Activated naive CD4-positive, alpha-beta T cell treated with anti-CD3 and anti-CD28 coated beads for 36 hours (primary cell): ENCODE measurements around the gene RGL1. TPM values are rescaled to one million over a fixed set of nuclear protein-coding genes. Genes with fewer than 3 reads are reported as not detected.

Experiments used
- CTCF ChIA-PET: fragments of 350-600 bp; sonication (Branson Sonifier 250); formaldehyde crosslinking; loops from one replicate; lab custom pipeline; 2021; ENCODE audit warnings: antibody characterized with exemption; lab: Charles Lee
- DNase-seq: peaks from one replicate; pipeline ENCODE4 v3.0.0-alpha.2; 2020
- H3K27ac Mint-ChIP-seq: one replicate; pipeline ENCODE4 v1.8.0; 2021; ENCODE audit warnings: mild to moderate bottlenecking, mixed read lengths
- H3K27me3 Mint-ChIP-seq: one replicate; pipeline ENCODE4 v1.8.0; 2021; ENCODE audit warnings: low read depth, mixed read lengths
- H3K36me3 Mint-ChIP-seq: one replicate; pipeline ENCODE4 v1.8.0; 2021; ENCODE audit warnings: low read depth, mixed read lengths
- H3K4me1 Mint-ChIP-seq: one replicate; pipeline ENCODE4 v1.8.0; 2021; ENCODE audit warnings: low read depth, mixed read lengths
- H3K4me3 Mint-ChIP-seq: one replicate; pipeline ENCODE4 v1.8.0; 2021; ENCODE audit warnings: mild to moderate bottlenecking, moderate library complexity, mixed read lengths
- H3K9me3 Mint-ChIP-seq: one replicate; pipeline ENCODE4 v1.8.0; 2021; ENCODE audit warnings: mixed read lengths
- intact Hi-C: fragments of 100-400 bp; cut with micrococcal nuclease; formaldehyde crosslinking; loops from one replicate; pipeline ENCODE4 v1.15.1; 2023
- total RNA-seq, 2 experiments: library from RNA; stranded (reverse); gene quantifications; one replicate each; pipeline ENCODE4 v1.2.3, GENCODE V29; 2021

Gene RGL1
- total RNA-seq, 2 experiments from 2014 or later = 2.6 to 2.7 TPM

DNA sequence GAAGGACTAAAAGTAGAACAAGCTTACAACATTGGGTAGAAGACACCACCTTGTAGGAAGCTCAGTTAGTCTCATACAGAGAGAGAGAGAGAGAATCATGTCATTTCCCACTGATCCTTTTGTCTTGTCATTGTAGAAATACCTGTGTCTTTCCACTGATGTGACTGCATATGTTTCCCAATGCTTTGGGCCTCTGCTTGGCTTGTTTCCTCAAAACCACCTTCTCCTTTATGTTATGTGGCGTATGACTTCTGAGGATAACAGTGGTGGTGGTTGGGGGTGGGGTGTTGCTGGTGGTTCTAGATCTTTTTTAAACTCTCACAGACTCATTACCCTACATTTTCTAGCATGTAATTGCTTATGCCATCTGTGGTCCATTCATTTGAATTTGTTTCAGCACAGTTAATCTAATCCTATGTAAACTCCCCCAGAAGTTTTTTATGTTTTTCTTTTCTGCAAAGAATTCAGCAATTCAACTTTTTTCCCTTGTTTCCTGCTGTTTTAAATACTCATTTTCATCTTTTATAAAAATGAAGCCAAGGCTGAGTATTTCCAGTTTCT, 9.3 kb downstream of the RGL1 start:
- no peak overlapping the region for H3K4me3 Mint-ChIP-seq
- H3K27me3 Mint-ChIP-seq = peaks cover under 1% of the 10 kb centered on the region
- DNase-seq = no peak
- CTCF ChIA-PET = no interaction called here
- intact Hi-C loops = no loop called here
- H3K27ac Mint-ChIP-seq = no peak overlapping the region
- H3K4me1 Mint-ChIP-seq = no peaks in the 10 kb centered on the region
- H3K9me3 Mint-ChIP-seq = no peaks in the 10 kb centered on the region
- no peaks in the 10 kb centered on the region for H3K36me3 Mint-ChIP-seq

DNA sequence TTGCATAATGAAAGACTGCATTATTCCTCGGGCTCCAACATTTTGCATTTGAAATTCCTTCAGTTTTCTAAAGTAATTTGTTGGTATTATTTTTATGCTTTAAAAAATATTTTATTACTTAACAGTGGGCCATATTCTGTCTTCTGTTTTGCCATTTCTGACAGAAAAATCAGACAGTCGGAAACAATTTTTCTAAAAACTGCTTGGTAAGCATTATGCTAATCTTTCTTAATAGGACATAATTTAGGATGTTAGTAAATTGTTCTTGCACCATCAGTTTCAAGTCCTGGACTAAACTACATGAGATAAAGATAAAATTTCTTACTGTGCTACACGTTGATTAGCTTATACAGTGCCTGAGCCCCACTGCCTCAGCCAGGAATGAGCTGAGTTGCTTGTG, 11.2 kb downstream of the RGL1 start:
- Mint-ChIP-seq H3K9me3 (no peaks in the 10 kb centered on the region), H3K4me3 (no peak overlapping the region), H3K27me3 (no peaks in the 10 kb centered on the region), H3K27ac (no peak overlapping the region), H3K4me1 (no peaks in the 10 kb centered on the region), H3K36me3 (no peaks in the 10 kb centered on the region)
- CTCF ChIA-PET = no interaction called here
- no peak for DNase-seq
- intact Hi-C loops = no loop called here

DNA sequence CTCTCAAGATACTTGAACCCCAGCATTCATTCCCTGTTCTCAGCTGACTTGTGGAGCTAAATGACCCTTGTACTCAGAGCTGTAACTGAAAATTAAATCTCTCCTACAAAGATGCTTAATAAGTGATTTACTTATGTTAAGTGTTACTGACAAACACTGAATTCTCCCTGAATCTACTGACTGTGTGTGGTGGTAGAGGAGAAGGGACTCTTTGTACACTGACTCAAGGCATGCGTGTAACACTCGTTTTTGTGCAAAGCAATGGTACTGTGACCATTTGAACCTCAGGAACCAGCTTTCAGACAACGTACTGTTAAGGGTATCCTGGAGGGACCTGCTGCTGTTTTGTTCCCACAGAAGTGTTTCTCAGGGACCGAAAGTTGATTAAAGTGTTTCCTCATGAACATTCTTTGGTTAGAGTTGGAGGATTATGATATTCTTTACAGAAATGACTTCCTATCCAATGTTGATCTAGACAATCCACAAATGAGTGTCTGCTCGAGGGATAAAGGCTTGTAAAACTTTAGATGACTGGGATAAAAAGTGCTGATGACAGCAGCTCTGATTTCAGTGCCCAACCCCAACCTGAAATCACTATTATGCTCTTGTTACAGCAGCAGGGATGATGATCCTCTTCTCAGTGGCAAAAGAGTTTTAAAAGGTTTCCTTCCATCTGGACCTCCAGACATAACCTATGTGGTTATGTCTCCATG, 12.8 kb downstream of the RGL1 start:
- H3K9me3 Mint-ChIP-seq = no peaks in the 10 kb centered on the region
- no peaks in the 10 kb centered on the region for H3K36me3 Mint-ChIP-seq
- CTCF ChIA-PET = interaction anchor here (0.7 to 1.2 kb wide), 2 partner anchors 104 to 132 kb away, joined by 3 read pairs; no protein-coding TSS in a partner anchor
- H3K4me1 Mint-ChIP-seq = no peaks in the 10 kb centered on the region
- no peak overlapping the region for H3K4me3 Mint-ChIP-seq
- no peaks in the 10 kb centered on the region for H3K27me3 Mint-ChIP-seq
- DNase-seq = no peak
- intact Hi-C loops = no loop called here
- no peak overlapping the region for H3K27ac Mint-ChIP-seq

DNA sequence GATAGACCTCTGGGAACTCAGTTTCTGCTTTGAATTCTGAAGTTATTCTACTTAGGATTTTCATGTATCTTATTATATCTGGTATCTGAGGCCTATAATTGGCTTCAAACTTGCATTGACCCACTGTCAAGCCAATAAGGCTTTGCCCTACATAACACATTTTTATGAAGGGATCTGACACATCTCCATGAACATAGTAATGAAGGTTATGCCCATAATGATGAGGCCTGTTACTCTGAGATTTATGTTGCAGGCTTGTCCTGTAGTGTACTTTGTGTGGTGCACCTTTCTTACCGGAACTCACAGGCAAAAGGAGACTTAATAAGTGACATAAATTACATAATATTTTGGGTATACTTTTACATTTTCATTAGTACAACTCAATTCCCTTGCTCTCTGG, 14.1 kb downstream of the RGL1 start:
- no peak overlapping the region for H3K4me3 Mint-ChIP-seq
- H3K4me1 Mint-ChIP-seq = no peaks in the 10 kb centered on the region
- intact Hi-C loops = no loop called here
- no peak overlapping the region for H3K27ac Mint-ChIP-seq
- no peak for DNase-seq
- H3K36me3 Mint-ChIP-seq = no peaks in the 10 kb centered on the region
- no peaks in the 10 kb centered on the region for H3K9me3 Mint-ChIP-seq
- CTCF ChIA-PET = no interaction called here
- H3K27me3 Mint-ChIP-seq = no peaks in the 10 kb centered on the region

DNA sequence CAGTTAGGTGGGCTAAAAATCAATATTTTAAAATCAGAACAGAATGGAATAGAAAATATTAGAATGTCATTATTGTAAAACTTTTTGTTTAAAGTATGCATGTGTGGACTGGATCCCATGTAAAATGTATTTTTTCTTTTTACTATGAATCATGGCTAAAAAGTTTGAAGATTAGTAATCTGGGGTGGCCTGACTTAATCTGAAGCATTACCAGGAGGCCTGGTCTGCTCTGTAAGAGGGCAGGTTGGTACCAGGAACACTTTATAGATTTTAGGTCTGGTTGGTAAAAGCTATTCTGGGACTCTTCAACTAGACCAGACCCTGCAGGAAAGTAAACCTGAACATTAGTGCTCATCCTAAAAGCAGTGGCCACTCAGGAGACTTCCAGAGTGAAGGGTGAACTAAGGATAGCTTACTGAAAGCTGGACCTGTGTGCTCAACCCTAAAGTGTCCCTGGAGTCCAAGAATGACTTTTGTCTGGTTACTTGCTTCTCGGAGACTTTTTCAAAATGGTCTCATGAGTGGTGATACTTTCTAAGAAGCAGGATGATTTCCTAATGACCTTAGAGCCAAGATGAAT, 16.5 kb downstream of the RGL1 start:
- H3K27ac Mint-ChIP-seq = no peak overlapping the region
- no peak overlapping the region for H3K4me3 Mint-ChIP-seq
- no peaks in the 10 kb centered on the region for H3K27me3 Mint-ChIP-seq
- DNase-seq = no peak
- H3K4me1 Mint-ChIP-seq = no peaks in the 10 kb centered on the region
- no peaks in the 10 kb centered on the region for H3K36me3 Mint-ChIP-seq
- intact Hi-C loops = no loop called here
- no peaks in the 10 kb centered on the region for H3K9me3 Mint-ChIP-seq
- CTCF ChIA-PET = no interaction called here

DNA sequence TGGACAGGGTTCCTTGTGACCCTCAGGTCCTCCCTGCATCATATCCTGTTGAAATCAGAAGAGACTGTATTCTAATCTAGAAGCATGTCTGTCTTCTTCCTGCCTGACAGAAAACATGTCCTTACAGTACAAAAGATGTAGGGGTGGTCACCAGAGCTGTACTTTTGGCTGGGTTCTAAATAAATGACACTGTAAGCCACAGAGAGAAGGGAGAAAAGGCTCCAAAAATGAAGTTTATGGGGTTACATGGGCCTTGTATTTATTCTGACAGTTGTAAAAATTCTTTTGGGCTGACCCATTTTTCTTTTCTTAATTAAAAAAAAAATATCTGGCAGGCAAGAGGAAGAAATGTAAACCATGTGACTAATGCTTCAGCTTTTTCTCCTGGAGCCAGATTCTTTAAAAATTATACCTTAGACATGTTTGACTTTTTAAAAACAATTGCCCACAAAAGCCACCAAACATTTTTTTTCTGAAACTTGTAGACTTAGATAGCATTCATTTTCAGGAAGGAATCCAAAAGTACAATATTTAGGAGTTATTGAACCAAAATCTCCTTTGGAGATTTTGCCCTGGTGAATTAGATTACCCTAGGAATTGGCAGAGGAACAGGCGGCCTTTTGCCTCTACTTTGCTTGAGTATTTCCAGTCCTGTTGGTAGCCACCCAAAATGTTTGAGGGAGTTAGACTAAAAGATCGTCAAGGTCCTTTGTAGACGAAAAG, 17.1 kb downstream of the RGL1 start:
- H3K27ac Mint-ChIP-seq = no peak overlapping the region
- DNase-seq = no peak
- intact Hi-C loops = no loop called here
- no peaks in the 10 kb centered on the region for H3K4me1 Mint-ChIP-seq
- H3K9me3 Mint-ChIP-seq = no peaks in the 10 kb centered on the region
- CTCF ChIA-PET = no interaction called here
- no peaks in the 10 kb centered on the region for H3K36me3 Mint-ChIP-seq
- H3K4me3 Mint-ChIP-seq = no peak overlapping the region
- no peaks in the 10 kb centered on the region for H3K27me3 Mint-ChIP-seq

DNA sequence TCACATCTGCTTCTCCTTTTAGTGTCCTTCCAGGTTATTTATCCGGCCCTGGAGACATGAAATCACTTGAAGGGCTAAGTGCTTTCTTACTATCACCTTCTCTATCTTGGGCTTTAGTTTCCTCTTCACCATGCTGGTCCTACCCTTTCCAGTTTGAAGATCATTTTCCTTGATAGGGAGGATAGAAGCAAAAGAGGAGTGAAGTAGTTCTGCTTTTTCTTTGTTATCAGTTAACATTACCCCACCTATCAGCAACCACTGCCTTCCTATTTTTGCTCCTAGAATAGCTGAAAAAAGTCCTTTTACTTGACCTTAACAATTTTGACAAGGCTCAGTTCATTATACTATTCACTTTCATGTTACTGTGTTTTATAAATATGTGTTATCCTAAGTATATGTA, 19.4 kb downstream of the RGL1 start:
- H3K4me3 Mint-ChIP-seq = no peak overlapping the region
- no peak overlapping the region for H3K27ac Mint-ChIP-seq
- no peaks in the 10 kb centered on the region for H3K27me3 Mint-ChIP-seq
- intact Hi-C loops = no loop called here
- H3K36me3 Mint-ChIP-seq = no peaks in the 10 kb centered on the region
- no peaks in the 10 kb centered on the region for H3K4me1 Mint-ChIP-seq
- DNase-seq = no peak
- CTCF ChIA-PET = no interaction called here
- no peaks in the 10 kb centered on the region for H3K9me3 Mint-ChIP-seq

DNA sequence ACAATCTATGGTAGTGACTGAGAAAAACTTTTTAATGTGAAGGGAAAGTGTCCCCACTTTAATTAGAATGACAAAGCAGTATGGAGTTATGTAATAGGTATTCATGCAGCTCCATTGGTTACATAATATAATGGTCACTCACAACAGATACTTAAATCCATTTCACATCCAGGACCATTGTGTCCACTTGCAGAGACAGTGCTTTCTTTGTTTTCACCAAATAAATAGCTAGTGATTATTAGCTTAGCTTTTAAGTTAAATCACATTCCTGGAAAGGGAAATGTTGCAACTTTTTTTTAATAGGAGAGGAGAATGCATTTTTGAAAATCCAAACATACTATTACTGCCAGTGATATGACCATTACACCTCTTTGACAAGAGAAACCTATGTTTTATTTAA, 22.9 kb downstream of the RGL1 start:
- H3K9me3 Mint-ChIP-seq = no peaks in the 10 kb centered on the region
- CTCF ChIA-PET = no interaction called here
- intact Hi-C loops = no loop called here

DNA sequence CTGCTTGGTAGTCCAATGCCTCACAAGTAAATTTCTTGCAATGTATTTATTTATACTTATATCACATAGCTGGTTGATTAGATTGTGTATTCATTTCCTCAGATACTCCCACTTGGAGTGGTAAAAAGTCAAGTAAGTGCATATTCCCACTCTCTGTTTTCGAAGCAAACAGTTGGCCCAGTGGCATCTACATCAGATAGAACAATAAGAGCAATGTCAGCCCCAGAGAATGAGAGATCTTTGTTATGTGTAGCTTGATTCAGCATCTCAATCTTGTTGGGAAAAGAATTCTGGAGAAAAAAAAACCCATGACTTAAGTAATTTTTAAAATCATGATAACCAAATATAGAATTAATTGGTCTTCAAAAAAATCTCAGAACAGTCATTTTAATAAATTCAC, 25.5 kb downstream of the RGL1 start:
- intact Hi-C loops = no loop called here
- Mint-ChIP-seq H3K36me3 (no peaks in the 10 kb centered on the region), H3K27me3 (no peaks in the 10 kb centered on the region), H3K4me3 (no peak overlapping the region), H3K4me1 (no peaks in the 10 kb centered on the region), H3K9me3 (no peaks in the 10 kb centered on the region), H3K27ac (no peak overlapping the region)
- no peak for DNase-seq
- CTCF ChIA-PET = no interaction called here

More for the DNA sequence above, 22.9 kb downstream of the RGL1 start:
- Mint-ChIP-seq H3K36me3 (no peaks in the 10 kb centered on the region), H3K4me3 (no peak overlapping the region), H3K27me3 (no peaks in the 10 kb centered on the region), H3K27ac (no peak overlapping the region), H3K4me1 (no peaks in the 10 kb centered on the region)
- no peak for DNase-seq

DNA sequence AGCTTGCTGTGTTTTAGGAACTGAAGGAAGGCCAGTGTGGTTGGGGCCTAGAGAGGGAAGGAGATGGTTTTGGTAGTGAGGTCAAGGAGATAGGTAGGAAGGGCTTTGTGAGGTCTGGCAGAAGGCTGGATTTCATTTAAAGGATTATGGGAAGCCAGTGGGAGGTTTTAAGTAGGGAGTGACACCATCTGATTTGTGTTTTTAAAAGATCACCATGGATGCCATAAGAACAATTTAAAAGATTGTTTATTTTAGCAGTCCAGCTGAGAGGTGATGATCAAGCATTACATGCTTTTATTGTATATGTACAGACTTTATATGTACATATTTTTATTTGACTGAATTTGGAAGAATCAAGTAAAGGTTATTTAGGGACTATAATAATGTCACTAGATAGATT, 26.4 kb downstream of the RGL1 start:
- Mint-ChIP-seq H3K4me3 (no peak overlapping the region), H3K9me3 (no peaks in the 10 kb centered on the region), H3K36me3 (no peaks in the 10 kb centered on the region), H3K27me3 (no peaks in the 10 kb centered on the region), H3K4me1 (no peaks in the 10 kb centered on the region), H3K27ac (no peak overlapping the region)
- CTCF ChIA-PET = no interaction called here
- intact Hi-C loops = no loop called here
- DNase-seq = no peak

DNA sequence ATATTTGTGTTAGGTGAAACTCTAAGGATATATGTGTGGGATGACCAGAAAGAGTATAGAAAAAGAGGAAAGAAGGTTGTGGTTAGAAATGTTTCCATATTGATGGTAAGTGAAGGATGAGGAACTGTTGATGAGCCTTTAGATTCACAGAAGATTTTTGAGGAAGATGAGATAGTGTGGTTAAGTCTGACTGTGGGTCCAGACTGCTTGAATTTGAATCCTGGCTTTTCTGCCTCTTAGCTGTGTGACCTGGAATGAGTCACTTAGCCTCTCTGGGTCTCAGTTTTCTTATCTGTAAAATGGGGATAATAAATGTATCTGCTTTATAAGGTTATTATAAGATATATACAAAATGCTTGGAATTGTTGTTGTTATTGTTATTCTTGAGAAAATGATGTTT, 27.5 kb downstream of the RGL1 start:
- intact Hi-C loops = no loop called here
- no peaks in the 10 kb centered on the region for H3K4me1 Mint-ChIP-seq
- no peaks in the 10 kb centered on the region for H3K36me3 Mint-ChIP-seq
- CTCF ChIA-PET = no interaction called here
- DNase-seq = no peak
- no peak overlapping the region for H3K27ac Mint-ChIP-seq
- H3K9me3 Mint-ChIP-seq = no peaks in the 10 kb centered on the region
- no peak overlapping the region for H3K4me3 Mint-ChIP-seq
- no peaks in the 10 kb centered on the region for H3K27me3 Mint-ChIP-seq

DNA sequence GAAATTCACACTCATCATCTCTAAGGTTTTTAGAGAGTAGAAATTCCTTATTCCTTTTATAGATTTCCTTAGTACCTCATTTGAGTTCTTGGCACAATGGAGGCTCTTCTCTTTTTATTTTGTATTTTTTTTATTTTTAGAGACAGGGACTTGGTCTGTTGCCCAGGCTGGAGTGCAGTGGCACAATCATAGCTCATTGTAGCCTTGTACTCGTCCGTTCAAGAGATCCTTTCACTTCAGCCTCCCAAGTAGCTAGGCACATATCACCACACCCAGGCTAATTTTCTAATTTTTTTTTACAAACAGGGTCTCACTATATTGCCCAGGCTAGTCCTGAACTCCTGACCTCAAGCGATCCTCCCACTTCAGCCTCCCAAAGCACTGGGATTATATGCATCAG, 29.6 kb downstream of the RGL1 start:
- intact Hi-C loops = no loop called here
- CTCF ChIA-PET = interaction anchor here (0.9 to 1.3 kb wide), 2 partner anchors 68 to 81 kb away, joined by 3 read pairs; no protein-coding TSS in a partner anchor

More for the DNA sequence above, 29.6 kb downstream of the RGL1 start:
- no peaks in the 10 kb centered on the region for H3K27me3 Mint-ChIP-seq
- no peaks in the 10 kb centered on the region for H3K36me3 Mint-ChIP-seq
- DNase-seq = no peak
- no peaks in the 10 kb centered on the region for H3K9me3 Mint-ChIP-seq
- H3K4me3 Mint-ChIP-seq = no peak overlapping the region
- no peak overlapping the region for H3K27ac Mint-ChIP-seq
- no peaks in the 10 kb centered on the region for H3K4me1 Mint-ChIP-seq
